Fibroblast of skin of right biceps (primary cell): ENCODE results near the gene SPNS2.
A peak's percentile ranks its signal among the peaks of the same experiment; 100 is the strongest.

Experiments used
- DNase-seq: peaks from one replicate; pipeline ENCODE4 v3.0.0-alpha.2; 2013

Gene SPNS2

DNA sequence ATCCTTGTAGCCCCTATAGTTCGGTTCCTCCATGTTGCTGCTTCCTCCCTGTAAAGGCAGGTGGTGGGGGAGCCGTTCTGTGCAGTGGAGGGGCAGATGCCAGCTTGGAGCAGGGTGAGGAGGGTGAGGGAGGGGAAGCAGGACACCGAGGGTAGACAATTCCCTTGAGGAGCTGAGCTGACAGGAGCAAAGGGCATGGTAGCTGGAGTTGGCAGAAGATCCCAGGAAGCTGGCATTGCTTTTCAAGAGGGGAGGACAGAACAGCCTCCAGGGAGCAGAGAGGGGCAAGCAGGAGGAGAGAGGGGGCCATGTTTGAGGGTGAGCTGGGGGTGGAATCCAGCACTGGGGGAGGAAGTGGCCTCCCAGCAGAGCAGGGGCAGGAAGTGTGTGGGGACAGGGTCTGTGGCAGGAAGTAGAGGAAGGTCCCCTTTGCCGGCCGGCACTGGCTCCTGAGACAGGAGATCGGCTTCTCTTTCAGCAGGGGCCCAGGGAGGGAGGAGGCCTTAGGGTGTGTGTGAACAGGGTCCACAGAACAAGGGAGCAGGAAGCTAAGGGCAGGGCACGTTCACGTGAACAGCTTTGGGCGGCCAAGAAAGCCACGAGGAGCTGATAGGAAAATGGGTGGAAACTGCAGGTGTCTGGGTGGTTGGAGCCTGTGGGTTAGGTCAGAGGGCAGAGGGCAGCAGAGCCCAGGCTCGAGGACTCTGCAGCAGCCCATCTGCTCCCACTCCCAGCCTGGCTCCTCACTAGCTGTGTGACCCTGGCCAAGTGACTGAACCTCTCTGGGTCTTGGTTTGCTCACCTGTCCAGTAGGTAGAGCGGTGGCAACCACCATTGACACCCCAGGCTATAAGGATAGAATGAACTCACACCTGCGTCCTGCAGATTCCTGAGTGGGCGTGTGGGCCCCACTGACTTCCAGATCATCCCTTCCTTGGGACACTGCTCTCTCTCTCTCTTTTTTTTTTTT, 17.5 kb upstream of the SPNS2 start:
- no peak for DNase-seq

DNA sequence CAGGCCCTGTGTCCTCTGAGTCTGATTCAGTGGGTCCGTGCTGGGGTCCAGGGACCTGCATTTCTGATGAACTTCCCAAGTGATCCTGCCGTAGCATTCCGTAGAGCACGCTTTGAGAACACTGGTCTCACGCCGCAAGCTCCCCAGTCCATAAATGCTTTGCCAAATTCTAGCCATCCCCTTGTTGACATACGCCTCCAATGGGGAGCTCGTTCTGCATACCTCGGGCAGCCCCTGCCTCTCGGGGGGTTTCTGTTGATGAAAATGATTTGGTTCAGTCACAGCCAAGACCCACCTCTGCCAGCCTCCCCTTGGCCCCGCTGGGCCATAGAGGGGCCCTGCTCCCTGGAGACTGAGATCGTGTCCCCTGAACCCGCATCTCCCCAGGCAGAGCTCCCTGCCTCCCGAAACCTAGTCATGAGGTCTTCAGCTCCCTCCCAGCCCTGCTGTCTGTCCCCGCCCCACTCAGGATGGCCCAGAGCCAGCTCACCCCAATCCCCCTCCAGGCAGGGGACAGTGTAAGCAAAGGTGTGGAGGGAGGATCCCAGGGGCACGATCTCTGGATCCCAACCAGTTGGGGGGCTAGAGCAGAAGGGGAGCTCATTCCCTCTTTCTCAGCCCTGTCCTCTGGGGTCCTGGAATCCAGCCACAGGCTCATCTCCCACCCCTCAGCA, 16.2 kb upstream of the SPNS2 start:
- no peak for DNase-seq

DNA sequence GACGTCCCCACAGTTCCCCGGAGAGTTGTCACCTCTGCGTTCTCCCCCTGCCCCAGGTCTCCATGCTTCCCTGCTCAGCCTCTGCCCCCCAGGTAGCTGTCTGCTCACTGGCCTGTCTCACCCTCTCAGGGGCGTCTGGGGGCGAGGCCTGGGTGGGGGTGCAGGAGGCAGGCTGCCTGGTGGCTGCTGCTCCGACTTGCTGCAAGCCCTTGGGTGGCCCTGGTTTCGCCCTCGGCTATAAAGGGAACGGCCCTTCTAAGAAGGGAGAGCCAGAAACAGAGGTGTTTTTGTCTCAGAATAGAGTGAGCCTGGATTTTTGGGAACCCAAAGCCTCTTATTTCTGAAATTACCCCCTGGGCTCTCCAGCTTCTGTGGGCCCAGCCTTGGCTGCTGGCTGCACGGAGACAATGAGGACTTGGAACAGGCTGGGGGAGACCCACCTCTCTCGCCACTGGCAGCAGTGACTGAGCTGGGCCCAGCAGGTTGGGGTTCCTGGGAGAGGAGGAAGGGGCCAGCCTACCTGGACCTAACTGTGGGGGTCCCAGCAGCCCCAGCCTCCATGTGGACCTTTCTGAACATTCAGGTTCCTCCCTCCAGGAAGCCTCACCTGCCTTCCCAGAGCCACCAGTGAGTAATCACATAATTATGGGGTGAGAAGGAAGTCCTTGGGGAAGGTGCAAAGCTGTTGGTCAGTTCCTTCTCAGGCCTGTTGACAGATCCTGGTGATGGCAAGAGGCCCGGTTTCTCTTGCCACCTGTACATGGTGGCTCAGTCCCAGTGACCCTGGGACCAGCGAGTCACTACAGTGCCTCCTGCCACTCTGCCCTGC, 15.5 kb upstream of the SPNS2 start:
- peak; percentile 9 for DNase-seq

DNA sequence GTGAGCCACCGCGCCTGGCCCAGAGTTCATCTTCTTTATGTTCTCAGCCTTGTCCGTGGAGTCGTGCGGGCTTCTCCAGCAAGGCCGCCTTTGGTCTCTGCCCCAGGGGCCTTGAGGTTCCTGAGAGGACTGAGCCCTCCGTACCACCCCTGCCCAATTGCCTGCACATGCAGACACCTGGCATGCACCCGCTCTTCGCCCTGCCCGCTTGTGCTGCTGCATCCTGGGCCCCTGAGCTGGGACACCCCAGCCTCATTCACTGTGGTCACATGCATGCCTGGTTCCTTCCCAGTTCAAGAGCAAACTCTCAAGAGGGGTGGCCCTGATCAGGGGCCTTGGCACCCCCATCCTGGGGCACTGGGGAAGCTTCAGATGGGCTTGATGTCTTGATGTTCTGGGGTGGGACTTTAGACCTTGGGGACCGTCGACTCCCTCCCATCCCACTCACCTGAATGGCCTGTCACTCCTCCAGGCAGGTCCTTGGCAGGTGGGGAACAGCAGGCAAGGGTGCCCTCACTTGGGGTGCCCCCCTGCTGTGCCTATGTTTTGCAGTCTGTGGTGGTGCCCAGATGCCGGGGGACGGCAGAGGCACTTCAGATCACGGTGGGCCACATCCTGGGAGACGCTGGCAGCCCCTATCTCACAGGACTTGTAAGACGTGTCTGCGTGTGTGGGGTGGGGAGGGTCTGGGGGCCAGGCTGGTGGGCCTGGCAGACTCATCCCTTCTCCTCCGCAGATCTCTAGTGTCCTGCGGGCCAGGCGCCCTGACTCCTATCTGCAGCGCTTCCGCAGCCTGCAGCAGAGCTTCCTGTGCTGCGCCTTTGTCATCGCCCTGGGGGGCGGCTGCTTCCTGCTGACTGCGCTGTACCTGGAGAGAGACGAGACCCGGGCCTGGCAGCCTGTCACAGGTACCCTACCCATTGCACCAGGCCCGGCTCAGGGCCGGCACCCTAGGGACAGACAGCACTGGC, 12.7 kb upstream of the SPNS2 start:
- no peak for DNase-seq

DNA sequence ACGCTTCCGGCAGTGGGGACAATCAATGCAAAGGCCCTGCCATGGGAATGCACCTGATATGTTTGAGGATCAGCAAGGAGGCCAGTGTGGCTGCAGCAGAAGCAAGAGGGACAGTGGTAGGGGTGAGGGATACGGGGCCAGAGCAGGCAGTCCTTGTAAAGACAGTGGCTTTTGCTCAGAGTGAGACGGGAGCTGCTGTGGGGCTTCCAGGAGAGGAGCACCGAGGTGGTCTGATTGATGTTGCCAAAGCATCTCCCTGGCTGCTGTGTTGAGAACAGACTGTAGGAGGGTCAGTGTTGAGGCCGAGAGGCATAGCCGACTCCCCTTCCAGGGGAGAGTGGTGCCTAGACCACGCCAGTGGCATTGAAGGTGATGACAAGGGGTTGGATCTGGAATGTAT, 11.4 kb upstream of the SPNS2 start:
- DNase-seq, result no peak

DNA sequence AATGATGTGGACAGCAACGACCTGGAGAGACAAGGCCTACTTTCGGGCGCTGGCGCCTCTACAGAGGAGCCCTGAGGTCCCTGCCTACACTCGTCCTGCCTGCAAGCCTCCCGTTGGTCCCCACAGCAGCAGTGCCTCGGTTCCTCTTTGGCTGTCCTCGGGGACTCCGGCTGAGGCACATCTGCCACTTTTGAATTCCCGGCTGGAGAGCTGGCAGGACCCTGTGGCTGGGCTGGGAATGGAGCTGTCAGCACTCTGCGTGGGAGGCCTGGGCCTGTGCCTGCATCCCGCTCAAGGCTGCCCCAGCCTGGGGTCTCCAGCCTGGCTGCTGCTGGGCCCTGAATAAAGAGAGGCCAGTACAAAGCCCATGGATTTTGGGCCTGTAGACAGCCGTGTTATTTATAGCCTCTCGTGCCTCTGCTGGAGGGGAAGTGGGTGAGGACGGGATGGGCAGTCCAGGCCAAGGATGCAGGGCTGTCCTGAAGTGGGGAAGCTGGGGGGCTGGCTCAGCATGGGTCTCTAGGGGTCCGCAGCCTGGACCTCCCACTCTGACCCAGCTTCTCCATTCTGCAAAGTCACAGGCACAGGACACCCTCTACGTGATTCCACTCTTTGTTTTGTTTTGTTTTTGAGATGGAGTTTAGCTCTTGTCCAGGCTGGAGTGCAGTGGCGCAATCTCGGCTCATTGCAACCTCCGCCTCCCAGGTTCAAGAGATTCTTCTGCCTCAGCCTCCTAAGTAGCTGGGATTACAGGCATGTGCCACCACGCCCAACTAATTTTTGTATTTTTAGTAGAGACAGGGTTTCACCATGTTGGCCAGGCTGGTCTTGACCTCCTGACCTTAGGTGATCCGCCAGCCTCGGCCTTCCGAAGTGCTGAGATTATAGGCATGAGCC, 10.6 kb upstream of the SPNS2 start:
- no peak for DNase-seq

DNA sequence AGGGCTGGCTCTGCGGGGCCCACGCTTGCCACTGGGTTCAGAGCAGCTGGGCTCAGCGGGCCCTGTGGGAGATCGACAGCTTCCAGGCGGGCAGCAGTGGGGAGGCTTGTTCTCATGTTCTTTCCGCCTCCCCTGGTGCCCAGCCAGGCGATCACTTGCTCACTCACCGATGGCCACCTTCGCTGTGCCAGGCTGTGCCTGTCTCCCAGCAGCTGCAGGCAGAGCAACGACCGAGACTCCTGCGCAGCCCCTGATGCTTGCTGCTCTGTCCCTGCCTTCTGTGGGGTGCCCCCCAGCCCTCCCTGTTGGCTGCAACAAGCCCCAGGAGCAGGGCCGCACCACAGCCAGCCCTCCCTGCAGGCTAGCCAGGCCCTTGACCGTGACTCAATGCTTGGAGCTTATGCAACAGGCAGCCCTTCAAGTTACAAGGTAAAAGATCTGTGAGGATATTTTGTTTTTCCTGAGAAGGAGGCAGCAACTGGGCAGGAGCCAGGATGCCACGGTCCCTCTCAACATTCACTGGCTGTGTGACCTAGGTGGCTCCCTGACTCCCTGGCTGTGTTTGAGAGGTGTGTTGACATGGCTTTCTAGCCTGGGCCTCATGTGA, 9.6 kb upstream of the SPNS2 start:
- no peak for DNase-seq

DNA sequence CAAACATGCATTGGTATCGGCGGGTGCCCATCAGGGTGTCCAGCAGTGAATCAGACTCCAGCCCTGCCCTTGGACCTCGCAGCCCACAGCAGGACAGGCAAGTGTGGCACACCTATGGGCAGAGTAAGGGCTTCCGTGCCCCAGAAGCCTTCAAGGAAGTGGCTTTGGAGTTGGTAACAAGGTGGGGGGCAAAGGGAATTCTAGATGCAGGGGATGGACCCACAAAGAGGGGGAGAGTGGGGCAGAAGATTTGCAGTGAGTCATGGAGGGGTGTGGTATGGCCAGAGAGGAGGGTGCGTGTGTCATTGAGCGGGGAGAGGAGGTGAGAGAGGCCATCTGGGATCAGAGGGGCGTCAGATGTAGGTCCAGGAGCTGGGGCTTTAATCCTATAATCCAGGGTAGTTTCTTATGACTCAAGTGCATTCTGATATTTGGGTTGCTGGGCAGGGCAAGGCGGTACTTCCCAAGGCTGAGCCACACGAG, 8.5 kb upstream of the SPNS2 start:
- DNase-seq, result no peak

DNA sequence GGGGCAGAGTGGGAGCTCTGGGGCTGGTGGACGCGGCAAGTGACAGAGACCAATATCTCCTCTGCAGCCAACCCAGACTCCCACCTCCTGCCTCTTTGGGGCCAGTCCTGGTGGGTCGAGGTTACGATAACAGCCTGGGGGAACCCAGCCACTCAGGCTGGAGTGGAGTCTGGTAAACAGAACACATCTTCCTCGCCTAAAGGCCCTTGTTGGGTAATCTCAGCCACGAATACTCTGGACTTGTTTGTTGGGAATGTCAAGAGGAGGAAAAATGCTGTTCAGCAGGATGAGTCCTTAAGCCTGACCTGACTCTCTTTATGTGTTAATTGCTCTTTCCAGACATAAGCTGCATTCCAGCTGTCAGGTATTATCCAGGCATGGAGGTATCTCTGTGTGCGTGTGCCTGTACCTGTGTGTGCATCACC, 8.0 kb upstream of the SPNS2 start:
- DNase-seq, result no peak

DNA sequence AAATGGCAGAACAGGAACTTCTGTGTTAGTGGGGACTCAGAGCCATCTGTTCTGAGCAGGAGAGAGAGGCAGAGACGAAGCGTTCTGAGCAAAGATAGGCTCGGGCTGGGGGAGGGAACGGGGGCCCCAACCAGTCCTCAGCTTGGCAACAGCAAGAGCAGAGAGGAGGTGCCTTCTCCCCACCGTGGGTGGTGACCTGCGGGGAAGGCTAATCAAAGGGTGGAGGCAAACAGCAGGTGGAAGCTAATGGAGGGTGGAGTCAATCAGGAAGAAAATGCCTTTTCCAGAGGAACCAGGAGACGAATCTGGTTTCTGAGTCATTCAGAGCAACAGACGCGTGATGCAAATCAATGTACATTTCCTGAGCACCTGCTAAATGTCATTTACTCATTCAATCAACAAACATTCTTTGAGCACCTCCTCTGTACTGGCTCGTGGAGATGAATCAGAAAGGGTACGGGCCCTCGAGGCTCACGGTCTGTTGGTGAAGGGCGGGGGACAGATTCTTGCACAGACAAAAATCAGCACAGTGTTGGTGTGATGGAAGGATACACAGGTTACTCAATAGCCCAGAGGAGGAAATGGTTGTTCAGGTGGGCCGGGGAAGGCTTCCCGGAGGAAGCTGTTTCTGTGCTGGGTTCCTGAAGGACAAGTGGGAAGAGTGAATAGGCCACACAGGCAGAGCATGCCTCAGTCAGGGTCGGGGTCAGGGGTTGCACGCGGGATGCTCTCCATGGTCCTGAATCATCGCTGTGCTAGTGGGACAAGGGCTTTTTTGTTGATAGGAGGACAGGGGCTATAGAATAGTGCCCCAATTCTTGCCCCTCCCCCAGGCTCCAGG, 5.7 kb upstream of the SPNS2 start:
- peak; percentile 26 for DNase-seq

DNA sequence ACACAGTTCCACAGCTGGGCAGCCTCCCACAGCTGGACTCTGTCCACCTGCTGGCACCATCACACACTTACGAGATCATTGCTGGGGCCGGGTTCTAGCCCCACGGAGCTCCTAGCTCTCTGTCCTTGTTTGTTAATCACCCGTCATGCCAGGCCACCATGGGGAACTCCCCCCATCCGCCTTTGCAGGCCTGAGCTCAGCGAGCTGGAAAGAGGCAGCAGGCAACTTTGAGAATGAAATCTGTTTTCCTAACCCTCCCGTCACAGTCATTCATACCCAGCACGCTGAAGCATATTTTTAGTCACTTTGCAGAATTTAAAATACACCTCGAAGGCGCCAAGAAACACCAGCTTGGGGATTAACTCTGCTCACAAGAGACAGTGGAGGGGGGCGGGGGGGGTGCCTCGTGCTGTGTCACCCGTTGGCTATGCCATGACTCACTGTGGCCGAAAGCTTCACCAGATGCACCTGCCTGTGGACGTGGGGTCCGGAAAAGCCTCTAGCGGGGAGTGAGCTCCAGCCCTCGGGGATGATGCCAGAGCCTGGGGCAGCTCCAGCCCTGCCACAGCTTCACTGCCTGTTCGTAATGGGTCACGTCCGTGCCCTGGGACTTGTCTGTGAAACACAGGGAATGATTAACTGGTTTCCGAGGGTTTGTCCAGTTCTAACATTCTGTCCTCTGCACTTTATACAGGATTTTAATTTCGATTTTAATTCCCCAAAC, 1.4 kb upstream of the SPNS2 start:
- DNase-seq, result peak; percentile 22

DNA sequence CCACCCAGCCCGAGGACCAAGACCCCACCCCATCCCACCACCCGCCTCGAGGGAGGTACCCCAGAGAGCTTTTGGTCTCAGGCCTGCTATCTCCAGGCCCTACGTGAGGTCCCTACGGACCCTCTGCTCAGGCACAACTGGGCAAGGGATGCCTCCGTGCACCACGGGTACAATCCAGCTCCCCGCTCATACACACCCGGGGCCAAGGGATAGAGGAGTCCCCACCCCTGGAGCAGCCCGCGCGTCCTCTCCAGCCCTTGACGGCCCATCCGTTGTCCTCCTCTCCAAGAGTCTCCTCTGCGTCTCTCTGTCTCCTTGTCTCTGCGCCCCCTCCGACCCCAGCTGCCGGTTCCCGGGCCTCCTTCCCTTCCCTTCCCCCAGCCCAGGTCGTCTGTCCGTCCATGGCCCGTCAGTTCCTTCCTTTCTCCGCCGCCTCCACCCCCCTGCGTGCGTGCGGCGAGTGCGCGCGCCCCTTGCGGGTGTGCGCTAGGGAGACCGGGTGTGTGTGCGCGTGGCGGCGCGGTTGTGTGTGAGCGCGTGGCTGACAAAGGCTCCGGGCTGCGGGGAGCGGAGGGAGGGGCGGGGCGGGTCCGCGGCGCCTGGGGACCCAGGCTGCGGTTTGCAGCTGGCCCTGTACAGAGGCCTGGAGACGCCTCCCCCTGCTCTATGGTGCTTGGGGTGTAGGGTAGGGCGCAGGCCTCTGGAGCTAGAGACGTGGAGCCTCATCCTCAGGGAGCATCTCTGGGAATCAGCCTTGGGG, 930 bp downstream of the SPNS2 start:
- no peak for DNase-seq

DNA sequence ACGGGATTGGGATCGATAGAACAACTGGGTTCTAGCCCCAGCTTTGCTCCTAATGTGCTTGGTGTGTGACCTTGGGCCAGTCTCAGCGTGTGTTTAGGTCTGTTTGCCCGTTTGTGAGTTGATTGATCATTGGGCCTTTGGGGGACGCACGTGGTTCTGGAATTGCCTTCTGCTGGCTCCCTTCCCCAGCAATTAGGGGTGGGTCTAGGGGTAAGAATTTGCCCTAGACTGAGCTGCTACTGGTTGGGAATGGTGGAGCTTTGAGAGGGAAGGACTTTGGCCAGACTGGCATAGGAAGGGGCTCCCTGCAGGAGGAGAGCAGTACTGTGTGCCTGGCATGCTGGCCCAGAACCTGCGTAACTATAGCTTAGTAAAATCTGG, 1.5 kb downstream of the SPNS2 start:
- no peak for DNase-seq

DNA sequence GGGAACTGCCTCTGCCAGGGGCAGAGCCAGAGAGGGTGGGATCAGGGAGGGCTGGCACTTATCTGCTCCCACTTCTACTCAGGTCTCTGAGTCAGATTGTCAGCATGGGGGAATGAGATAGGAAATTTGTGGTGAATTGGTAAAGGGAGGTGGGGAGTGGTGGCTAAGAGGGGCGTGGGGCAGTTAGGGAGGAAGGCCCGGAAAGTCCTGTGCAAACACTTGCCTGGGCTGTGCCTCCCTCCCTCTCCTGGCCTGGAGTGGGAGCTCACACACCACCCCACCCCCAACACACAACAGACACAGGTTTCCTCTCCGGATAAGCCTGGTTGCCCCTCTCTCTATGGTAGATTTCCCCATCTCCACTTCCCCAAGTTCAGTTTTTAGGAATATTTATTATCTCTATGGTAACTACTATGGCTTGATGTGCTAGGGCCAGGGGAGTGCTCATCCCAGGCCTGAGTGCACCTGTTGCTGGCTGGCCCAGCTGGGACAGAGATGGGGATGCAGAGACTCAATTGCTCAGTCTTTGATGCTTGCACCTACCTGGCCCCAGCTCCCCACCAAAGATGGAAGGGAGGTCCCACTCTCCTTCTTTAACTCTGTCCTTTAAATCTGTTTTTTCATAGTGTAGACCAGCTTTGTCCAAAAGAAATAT, 2.7 kb downstream of the SPNS2 start:
- DNase-seq, result no peak

DNA sequence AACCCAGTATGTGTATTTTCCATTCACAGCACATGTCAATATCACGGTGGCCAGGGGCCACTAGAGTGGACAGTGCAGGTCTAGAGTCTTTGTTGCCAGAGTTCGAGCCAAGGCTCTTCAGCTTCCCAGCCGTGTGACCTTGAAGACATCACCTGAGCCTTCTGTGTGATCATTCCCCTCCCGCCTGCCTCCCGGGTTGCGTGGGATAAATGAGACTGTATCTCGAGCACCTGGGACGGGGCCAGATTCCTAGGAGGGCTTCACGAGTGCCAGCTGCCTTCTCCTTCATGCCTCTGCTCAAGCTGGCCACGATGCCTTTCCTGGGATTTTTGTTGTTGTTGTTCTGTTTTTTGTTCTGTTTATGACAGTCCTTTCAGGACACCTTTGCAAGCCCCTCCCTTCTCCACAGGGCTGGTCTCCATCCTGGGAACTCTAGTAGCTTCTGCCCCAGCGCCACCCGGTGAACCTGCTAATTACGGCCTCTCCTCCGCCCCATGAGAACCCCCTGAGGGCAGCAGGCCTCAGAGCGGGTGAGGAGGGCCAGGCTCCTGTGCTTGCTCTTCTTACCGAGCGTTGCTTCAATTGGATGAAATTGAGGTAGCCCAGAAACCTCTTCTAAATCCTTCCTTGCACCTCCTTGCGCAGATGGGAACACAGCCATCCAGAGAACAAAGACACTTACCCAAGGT, 3.9 kb downstream of the SPNS2 start:
- DNase-seq, result no peak

DNA sequence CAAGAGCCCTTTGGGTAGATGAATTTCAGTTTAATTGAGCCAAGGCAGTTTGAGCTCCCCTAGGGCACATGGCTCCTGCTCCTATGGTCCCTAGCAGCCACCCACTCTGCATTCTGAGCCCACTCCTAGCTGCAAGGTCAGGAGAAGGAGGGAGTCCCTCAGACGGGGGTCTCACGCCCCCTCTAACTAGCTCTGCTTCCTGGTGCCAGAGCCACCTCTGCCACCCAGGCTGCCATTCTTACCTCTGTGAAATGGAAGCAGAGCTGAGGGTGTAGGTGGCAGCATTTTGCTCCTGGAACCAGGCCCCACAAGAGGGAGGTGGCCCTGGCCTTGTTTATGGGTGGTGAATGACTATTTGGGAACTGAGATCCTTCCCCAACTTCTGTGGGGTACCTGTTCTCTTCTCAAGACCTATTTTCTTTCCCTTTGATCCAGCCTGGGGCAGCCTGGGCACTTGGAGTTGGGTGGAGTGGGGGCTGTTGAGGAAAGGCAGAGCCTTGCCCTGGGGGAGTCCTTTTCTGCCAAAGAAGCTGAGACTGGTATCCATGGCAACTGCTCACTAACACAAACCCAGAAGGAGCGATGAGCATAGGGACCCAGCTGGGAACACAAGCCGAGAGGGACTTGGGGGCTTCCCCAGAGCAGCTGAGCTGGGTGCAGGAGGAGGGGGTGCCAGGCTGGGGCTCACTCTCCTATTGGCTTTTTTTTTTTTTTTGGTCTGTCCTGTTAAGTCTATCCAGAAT, 4.8 kb downstream of the SPNS2 start:
- no peak for DNase-seq
